GM21825 (cell line): ENCODE measurements around the gene CISD1.
"Not testable (repeated sequence)": the region's sequence is repeated elsewhere in the genome, so short reads cannot be mapped to it uniquely, and the experiment has no call there.

Source experiments
- ATAC-seq: cut with Tn5 transposase; IDR thresholded peaks from one replicate; pipeline ENCODE4 v1.9.1; 2021; ENCODE audit warnings: mild to moderate bottlenecking, moderate library complexity; ENCODE audit not compliant: unreplicated experiment

The CISD1 gene

GRCh38 chr10:58268946-58269781 is at the start of gene CISD1:
Gene CISD1, plus strand, starts transcription at chr10:58269162. Its CDS starts 112 bp downstream, at chr10:58269274.
- ATAC-seq, result peak; percentile 64

- ATAC-seq, result no peak
Measured at GRCh38 chr10:58219875-58220274, 49.1 kb upstream of the CISD1 start.

GRCh38 chr10:58220769-58221451 is 48.1 kb upstream of the CISD1 start:
- ATAC-seq, result no peak

GRCh38 chr10:58225654-58226053 is 43.3 kb upstream of the CISD1 start:
- ATAC-seq, result no peak

- ATAC-seq, result not testable (repeated sequence)
Measured at GRCh38 chr10:58229856-58230255, 39.1 kb upstream of the CISD1 start.

- no peak for ATAC-seq
Measured at GRCh38 chr10:58237014-58237834, 31.7 kb upstream of the CISD1 start.

GRCh38 chr10:58239561-58240169 is 29.3 kb upstream of the CISD1 start:
- ATAC-seq, result no peak

GRCh38 chr10:58240531-58240930 is 28.4 kb upstream of the CISD1 start:
- no peak for ATAC-seq

- no peak for ATAC-seq
Measured at GRCh38 chr10:58241346-58241745, 27.6 kb upstream of the CISD1 start.

GRCh38 chr10:58243269-58243668 is 25.7 kb upstream of the CISD1 start:
- ATAC-seq, result no peak

- ATAC-seq, result not testable (repeated sequence)
Measured at GRCh38 chr10:58243801-58244200, 25.2 kb upstream of the CISD1 start.

- ATAC-seq, result not testable (repeated sequence)
Measured at GRCh38 chr10:58244242-58244641, 24.7 kb upstream of the CISD1 start.

- not testable (repeated sequence) for ATAC-seq
Measured at GRCh38 chr10:58244666-58245065, 24.3 kb upstream of the CISD1 start.

GRCh38 chr10:58253184-58253583 is 15.8 kb upstream of the CISD1 start:
- no peak for ATAC-seq

- ATAC-seq, result no peak
Measured at GRCh38 chr10:58254644-58255043, 14.3 kb upstream of the CISD1 start.

- not testable (repeated sequence) for ATAC-seq
Measured at GRCh38 chr10:58256013-58256780, 12.8 kb upstream of the CISD1 start.

GRCh38 chr10:58258977-58259692 is 9.8 kb upstream of the CISD1 start:
- ATAC-seq, result no peak

GRCh38 chr10:58260334-58260733 is 8.6 kb upstream of the CISD1 start:
- ATAC-seq, result no peak

- no peak for ATAC-seq
Measured at GRCh38 chr10:58262766-58263165, 6.2 kb upstream of the CISD1 start.
